Stimulated activated CD8-positive, alpha-beta memory T cell treated with anti-CD3 and anti-CD28 coated beads, Interleukin-12 subunit alpha, Interleukin-12 subunit beta, amount 100 ng/mL, for 1 hour (primary cell): ENCODE data around the gene PROM2.

Source experiments
- DNase-seq: peaks from one replicate; pipeline ENCODE4 v3.0.0-alpha.2; 2020; ENCODE audit warnings: low read depth

PROM2 gene

DNA sequence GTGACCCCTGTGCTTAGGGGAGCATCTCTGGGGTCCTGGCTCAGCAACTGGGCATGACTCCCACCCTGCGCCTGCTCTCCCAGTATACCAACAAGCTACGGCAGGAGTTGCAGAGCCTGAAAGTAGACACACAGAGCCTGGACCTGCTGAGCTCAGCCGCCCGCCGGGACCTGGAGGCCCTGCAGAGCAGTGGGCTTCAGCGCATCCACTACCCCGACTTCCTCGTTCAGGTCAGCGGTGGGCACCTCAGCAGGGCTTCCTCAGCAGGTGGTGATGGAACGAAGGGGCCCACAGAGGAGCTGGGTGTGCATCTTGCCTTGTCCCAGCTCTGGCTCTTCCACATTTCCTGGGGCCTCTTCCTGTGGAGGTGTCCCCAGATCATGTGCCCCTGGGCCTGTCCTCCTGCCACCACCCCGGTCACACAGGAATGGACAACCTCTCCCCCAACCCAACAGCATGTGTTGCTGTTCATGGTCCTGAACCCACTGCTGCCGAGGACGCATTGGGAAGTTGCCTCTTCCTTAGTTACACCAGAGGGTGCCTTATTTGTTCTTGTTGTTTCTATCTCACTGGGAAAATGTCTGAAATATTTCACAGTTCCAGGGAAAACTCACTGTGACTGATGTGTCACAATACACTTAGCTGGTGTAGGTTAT lies 10.8 kb downstream of the PROM2 start:
- no peak for DNase-seq

DNA sequence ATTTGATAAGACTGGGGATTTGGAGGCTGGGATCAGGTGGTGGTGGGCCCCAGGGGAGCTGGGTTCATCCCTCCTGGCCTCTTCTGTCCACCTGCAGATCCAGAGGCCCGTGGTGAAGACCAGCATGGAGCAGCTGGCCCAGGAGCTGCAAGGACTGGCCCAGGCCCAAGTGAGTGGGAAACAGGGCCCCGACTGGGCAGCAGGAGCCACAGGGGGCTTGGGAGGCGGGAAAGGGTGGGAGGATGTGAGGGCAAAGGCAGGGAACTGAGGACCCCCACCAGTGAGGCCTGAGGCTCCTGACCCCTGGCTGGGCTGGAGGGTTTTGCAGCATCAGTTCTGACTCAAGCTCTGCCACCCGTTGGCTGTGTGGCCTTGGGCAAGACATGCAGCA lies 11.3 kb downstream of the PROM2 start:
- no peak for DNase-seq

DNA sequence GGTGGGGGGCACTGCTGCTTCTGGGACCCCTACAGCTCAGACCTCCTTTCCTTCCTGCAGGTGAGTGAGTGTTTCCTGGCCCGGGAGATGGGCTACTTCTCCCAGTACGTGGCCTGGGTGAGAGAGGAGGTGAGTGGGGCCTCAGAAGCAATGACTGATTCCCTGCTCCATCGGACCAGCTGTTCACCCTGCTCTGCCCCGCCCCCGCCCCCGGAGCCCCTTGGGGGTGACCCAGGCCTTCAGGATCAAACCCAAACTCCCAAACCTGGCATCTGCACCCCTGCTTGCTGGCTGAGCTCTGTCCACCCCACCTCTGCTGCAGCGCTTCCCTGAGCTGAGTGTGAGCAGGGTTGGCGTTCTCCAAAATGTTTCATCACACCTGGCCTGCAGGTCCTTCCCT lies 13.1 kb downstream of the PROM2 start:
- no peak for DNase-seq

DNA sequence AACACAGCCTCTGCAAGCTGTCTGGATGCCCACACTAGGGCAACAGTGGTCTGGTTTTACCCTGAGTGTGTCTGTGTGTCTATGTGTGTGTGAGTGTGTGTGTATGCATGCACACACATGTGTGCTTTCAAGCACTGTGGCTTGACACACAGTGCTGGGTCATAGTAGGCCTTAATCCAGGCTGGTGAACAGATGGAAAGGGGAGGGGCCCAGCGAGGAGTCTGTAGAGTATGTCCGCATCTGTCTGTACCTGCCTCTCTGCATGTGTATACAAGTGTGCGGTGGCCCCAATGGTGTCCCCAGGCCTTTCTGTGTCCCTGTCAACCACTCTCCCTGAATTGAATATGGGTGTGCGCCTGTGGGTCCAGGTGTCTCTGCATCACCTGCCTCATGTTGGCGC lies 13.6 kb downstream of the PROM2 start:
- DNase-seq, result no peak

DNA sequence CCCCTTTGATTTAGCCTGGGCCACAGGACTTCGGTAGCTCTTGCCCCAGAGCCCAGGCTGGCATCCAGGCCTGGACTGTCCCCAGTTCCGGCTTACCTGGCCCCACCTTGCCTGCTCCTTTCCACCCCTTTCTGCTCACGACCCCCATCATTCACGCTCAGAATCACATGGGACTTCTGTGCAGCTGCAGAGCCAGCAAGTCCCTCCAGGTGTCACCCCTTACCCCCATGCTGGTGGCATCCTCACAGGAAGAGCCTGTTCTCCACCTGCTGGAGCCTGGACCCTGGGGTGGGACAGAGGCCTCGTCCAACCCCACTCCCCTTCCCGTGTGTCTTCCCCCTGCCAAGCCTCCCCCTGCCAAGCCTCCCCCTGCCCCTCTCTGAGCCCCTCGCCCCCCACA lies 15.0 kb downstream of the PROM2 start:
- no peak for DNase-seq

DNA sequence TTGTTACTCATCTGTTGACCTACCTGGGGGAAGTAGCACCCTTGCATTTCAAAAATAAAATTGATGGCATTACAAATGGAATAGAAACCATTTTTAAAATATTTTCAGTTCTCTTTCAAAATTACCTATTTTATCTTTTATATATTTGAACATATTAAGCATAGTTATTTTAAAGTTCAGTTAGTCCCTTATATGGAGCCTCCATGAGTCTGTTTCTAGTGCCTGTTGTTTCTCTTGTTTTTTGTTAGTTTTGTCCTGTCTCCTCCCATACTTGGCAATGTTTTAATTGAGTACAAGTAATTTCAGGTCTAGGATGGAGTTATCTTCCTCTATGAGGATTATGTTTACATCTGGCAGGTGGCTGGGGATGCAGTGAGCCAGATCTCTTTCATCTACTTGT lies 17.0 kb downstream of the PROM2 start:
- DNase-seq, result no peak

DNA sequence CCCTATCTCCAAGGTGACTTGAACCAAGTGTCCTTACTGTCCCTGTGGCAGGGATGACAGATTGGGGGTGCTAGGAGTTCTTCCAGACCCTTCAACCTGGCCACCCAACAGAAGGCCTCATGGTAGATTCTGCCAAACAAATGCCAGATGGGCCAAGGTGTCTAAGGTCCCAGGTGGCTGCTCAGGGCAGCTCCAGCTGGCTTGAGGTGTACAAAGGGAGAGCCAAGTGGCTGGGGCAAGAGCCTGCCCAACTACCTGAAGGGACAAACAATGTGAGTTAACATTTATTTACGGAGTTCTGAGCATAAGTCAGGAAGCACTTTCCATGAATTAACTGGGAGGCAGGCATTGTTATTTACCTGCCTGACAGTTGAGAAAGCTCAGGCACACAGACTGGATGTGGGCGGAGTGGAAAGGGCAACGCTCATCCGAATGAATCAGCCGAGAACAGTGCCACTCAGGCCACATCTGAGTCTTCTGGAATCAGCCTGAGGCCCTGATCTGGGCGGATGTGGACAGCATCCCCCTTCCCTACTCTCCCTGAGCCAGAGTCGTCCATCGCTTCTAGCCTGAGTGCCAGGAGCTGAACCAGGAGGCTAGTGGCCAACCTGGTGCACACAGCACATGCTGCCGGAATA lies 18.5 kb downstream of the PROM2 start:
- DNase-seq, result no peak

DNA sequence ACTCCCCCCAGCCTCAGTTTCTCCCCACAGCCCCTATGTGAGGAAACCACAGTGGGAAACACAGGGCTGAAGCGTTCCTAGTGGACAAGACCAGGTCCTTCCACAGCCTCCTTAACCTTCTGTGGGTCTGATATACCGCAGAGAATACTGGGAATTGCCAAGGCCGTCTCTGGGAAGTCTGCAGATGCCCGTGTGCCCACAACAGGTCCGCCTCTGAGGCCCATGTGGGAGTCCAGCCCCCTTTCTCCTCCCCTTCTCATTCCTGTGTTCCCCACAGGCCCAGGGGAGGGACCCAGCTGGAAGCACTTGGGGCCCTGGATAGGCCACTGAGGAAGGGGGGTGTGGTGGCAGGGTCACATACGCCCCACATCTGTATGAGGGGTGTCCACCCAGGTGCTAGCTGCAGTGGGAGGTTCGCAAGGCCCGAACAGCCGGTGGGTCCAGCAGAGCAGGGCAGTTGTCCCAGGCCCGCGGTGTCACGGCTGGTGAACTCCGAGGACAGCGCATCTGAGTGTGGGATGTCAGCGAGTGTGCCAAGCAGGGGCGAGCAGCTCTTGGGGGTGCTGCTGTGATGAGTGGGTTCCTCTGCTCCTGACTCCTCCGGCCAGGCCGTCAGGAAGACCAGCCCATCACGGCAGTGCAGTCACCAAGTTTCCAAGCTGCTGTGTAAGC lies 20.5 kb downstream of the PROM2 start:
- DNase-seq, result no peak

DNA sequence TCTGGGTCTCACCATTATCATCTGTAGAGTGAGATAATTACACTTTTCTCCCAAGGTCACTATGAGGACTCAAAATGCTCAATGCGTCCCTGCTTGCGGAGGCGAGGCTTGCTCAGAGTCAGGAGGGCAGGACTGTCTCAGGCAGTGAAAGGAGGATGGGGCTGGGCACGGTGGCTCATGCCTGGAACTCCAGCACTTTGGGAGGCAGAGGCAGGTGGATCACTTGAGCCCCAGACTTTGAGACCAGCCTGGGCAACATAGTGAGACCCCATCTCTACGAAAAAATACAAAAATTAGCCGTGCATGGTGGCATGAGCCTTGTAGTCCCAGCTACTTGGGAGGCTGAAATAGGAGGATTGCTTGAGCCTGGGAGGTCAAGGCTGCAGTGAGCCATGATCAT lies 21.1 kb downstream of the PROM2 start:
- DNase-seq, result no peak

DNA sequence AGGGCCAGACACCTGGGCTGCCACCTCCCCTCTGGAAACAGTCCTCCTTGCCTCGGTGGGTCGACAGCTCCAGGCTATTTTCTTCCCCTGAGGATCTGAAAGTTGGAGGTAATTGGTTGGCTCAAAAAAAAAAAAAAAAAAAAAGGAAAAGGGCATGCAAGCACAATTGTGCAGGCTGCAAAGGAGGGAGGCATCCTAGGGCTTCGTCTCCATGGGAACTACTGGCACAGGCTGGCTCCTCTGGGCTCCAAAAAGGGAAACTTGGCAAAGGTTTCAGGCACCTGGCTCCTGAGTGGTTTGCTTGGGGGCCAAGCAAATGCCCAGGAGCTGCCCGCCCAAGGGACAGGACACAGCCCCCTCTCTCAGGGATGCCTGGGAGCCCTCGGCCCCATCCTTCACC lies 21.8 kb downstream of the PROM2 start:
- no peak for DNase-seq

DNA sequence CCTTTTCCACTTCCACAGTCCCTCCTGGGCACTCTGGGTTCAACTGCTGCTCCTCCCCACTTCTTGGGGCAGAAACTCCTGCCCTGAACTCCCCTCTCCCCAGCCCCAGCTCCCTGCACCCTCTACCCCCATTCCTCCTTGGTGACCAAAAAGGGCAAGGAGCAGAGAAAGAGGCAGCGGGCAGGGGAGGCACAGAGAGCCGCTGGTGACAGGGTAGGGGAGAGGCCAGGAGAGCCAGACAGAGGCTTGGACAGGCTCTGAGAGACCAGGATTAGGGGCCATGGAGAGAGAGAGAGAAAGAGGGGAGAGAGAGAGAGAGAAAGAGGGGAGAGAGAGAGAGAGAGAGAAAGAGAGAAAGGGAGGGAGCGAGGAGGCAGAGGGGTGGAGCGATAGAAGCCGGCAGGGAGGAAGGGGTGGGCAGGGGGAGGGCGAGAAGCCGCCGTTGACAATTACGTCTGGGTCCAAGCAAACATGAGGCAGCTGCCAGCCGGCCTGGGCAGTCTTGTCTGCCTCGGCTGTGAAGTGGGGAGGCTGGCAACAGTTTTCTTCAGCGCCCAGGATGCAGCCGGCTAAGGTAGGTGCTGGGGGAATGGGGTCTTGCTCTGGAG lies 22.7 kb downstream of the PROM2 start, which contains the start of gene KCNIP3:
Gene KCNIP3, plus strand, starts transcription at position 468 of the 608 bp plus-strand sequence. Its CDS starts 92 bp downstream, at position 560.
- DNase-seq, result no peak

DNA sequence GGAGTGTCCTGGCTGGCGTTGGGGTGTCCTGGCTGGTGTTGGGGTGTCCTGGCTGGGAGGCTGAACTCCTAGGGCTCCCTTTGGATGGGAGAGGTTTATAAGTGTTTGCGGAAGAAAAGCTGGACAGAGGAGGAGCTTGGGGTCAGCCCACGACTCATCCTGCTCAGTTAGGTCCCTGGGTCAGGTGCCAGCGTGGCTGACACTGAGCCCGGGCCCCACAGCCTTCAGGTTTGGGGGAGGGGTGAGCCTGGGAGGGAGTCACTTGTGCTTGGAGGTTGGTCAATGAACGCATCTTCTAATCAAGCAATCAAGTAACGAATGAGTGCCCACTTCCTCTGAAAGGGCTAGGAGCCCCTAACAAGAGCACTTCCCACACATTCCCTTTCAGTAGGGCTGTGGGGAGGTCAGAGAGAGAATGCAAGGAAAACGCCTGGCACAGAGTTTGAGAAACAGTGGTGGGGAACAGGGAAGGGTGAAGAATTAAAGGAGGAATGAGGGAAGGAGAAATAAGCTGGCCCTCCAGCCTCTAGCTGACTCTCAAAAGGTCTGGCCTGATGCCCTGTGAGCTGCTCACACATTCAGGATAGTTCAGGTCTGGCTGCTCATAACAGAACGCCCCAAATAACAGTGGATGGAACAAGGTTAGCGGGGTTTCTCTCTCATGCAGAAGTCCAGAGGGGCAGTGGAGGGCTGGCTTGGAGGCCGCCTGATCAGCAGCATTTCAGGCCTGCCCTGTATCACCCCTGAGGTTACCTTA lies 23.6 kb downstream of the PROM2 start:
- no peak for DNase-seq

DNA sequence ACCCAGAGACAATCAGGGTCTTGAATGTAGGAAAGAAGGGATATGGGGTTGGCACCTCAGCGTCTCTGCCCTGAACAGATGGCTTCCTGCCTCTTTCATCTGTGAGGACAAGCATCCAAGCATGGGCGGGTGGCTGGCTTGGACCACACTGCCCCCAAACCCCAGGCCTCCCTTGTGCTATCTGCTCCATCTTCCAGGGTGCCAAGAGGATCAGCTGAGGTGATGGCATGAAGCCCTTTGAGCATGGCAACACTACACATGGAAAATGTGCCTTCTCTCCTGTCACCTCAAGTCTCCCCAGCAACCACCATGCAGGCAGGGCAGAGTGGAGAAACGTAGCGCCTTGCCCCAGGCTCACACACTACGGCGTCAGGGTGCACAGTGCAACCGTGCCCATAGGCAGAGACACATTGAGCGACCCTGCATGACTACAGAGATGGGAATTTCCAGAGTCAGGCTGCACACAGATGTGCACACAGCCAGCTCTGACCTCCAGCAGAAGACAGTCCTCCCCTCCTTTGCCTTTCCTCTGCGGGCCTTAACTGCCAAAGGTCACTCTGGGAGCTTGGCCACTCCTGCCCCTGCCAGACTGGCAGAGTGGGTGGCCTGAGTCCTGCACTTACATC lies 24.4 kb downstream of the PROM2 start:
- DNase-seq, result no peak

DNA sequence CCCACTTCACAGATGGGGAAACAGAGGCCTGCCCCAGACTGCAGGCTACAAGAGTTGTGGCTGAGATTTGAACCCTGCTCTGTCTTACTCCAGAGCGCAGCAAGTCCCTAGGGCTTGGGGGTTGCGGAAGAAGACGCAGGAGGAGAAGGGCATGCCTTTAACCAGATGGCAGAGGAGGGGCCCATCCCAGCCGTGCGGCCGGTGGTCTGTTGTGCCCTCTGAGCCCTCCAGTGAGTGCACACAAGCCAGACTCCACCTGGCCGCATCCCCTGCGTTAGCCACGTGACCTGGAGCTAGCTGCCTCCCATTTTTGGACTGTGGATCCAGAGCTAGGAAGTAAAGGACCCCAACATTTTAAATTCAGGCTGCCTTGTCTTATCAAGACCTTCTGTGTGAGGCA lies 25.7 kb downstream of the PROM2 start:
- DNase-seq, result no peak

DNA sequence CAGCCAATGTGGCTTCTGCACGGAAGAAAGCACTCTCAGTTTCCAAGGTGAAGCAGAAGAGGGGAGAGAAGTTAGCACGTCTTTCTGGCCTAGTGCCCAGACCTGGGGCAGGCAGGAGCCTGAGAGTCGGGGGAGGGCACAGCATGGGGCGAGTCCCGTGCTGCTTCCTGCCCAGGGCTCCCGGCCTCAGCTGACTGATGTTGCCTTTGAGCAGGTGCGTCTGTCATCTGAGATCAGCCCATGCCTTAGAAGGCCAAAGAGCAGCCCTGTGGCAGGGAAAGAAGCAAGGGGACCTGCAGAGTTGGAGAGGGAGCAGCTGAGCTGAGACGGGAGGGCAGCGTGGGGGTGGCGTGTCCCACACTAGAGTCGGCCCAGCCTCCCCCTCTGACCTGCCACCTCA lies 26.2 kb downstream of the PROM2 start:
- DNase-seq, result no peak

DNA sequence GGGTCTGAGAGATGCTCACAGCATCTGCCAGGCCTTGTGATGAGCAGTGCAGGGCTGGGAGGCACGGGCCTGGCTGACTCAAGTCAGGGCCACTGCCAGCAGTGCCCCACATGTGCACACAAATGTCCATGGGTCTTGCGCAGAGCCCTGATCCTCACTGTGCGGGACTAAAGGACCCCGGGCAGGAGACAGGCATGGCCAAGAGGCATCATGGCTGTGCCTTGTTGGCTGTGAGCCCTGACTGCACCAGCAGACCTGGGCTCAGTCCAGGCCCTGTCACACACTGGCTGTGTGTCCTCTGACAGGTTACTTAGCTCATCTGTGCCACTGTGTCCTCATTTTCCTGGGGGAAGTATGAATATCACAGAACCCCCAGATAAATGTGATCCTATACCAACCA lies 26.9 kb downstream of the PROM2 start:
- no peak for DNase-seq

DNA sequence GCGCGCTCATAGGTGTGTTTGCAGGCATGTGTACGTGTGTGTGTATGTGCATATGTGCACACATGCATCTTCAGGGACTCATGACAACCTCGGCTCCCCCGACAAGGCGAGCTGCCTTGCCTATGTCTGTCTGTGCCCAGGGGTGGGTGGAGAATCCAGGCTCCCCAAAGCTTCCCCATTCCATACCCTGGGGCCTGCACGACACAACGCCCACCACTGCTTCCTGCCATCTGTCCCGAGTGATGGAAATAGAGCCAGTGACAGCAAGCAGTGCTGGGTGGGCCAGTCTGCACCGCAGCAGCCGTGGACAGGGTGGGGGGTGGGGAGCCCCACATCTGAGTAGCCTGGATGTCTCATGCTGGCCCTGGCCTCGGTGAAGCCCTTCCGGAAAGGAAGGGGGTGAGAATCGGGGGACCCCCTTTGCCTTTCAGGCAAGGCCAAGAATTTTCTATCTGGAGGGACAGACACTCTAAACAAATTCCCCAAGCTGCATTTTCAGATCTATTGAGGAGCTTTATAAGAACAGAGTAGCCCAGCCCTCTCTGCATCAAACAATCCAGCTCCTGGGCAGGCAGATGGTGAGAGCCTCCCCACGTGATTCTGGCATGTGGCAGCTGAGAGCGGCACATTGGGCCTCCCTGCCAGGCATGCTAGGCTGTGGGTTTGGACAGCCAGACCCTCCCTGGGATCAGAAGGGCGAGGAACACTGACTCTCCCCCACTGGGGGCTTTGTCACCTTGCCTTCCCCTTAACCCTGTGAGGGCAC lies 27.8 kb downstream of the PROM2 start:
- no peak for DNase-seq

DNA sequence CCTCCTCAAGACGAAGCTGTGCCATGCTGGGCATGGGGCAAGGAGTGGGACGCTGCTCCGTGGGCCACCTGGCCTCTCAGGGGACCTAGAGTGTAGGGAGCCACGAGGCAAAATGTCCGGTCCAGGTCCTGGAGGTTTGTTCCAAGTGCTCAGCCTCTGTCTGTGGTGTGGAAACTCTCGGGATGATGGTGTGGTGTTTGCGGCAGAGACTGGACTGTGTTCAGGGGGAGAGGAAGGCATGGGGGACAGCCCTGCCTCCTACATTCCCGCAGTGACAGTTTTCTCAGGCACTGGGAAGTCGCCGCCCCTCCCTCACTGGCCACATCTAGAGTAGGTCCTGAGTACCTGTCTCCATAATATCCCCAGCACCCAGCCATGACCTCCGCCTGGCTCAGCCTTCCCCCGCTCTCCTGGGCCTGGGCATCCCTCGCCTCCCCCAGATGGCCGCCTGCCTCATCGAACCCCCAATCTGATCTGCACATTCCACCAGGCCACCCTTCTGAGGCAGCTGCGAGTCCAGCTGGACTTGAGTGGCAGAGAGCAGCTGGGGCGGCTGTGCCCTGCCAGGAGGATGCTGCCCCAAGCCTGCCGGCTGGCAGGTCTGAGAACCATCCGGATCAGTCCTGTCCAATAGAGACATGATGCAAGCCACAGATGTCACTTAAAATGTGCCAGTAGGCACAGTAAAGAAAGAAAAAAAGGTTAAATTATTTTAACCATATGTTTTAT lies 29.1 kb downstream of the PROM2 start:
- no peak for DNase-seq

DNA sequence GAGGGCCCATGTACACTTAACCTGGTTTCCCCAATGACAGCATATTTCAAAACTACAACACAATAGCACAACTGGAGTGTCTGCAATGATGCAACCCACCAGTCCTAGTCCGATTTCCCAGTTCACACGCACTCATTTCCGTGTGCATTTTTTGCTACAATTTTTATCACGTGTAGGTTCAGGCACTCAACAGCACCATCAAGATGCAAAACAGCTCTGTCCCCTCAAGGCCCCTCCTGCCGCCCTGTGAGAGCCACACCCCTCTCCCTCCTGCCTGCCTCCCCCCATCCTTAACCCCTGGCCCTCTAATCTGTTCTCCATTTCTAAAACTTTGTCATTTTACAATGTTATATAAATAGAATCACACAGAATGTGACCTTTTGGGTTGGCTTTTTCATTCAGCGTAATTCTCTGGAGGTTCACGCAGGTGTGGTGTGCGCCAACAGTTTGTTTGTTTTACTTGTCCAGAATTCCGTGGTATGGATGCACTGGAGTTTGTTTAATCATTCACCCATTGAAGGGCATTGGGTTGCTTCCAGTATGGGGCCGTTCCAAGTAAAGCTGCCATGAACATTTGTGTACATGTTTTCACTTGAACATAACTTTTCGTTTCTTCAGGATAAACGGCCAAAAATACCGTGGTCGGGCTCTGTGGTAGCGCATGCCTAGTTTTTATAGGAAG lies 31.3 kb downstream of the PROM2 start:
- DNase-seq, result no peak

DNA sequence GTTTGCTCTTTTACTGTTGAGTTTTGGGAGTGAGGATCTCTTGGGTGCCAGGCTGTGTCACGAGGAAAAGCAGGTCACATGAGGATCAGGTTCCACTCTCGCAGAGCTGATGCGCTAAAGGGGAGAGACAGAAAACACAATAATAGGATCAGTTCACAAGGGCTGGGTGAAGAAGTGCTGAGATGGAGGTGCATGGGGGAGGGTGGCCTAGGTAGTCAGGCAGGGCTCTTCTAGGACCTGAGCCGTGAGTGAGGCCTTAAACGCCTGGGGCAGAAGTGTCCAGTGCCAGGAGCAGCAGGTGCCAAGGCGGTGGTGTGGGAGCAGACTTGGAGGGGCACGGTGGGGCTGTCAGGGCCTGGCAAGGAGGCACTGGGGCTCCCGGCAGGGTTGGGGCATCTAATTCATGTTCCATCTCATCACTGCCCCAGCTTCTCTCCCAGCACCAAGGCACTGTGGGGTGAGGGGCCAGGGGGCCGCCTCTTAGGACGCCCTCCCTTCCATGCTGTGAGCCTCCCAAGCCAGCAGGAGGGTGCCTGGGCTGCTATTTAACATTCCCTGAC lies 32.2 kb downstream of the PROM2 start:
- DNase-seq, result no peak
